Endothelial cell of umbilical vein (primary cell): ENCODE data around the gene SELENOO. TPM values are rescaled to one million over a fixed set of nuclear protein-coding genes. Genes with fewer than 3 reads are reported as not detected.

Experiments
- BruUV-seq: library from RNA; stranded (reverse); fragments of 400-500 nt; replicated peaks from 2 replicates; lab custom pipeline; 2021; lab: Mats Ljungman, UMichigan
- CTCF ChIA-PET: fragments of 300-600, 350-600 bp; sonication (Branson Sonifier 250); formaldehyde crosslinking; loops from one replicate; lab custom pipeline; 2021; ENCODE audit warnings: antibody characterized with exemption, inconsistent platforms; lab: Charles Lee
- POLR2A ChIA-PET: fragments of 300-600, 350-600 bp; sonication (Branson Sonifier 250); formaldehyde crosslinking; loops from one replicate; lab custom pipeline; 2021; ENCODE audit warnings: antibody characterized with exemption, inconsistent platforms; lab: Charles Lee
- DNase-seq: peaks from one replicate; pipeline ENCODE4 v3.0.0-alpha.2; 2011; ENCODE audit warnings: low read depth, low spot score
- FAIRE-seq: peaks from 2 replicates; lab custom pipeline; 2011; peaks lifted over from hg19 to GRCh38; lab: Jason Lieb, UNC
- H2AFZ ChIP-seq: 2 replicates; pipeline ENCODE4 v1.6.0; 2012; ENCODE audit warnings: low read depth, low read length, control low read depth, inconsistent platforms
- H3K27ac ChIP-seq: 2 replicates; pipeline ENCODE4 v1.5.1; 2011; ENCODE audit warnings: low read depth, mild to moderate bottlenecking, control low read depth, low read length, moderate library complexity; ENCODE audit not compliant: insufficient read depth
- H3K27me3 ChIP-seq, 2 experiments: 2 replicates each; pipeline versions ENCODE4 v1.6.0 to v1.6.1; 2011; ENCODE audit warnings: low read length in 2 of 2, mixed read lengths in 1 of 2; ENCODE audit not compliant: control insufficient read depth in 2 of 2, insufficient read depth in 2 of 2
- H3K36me3 ChIP-seq, 2 experiments: 2 replicates in 1 of 2; 3 replicates in 1 of 2; pipeline ENCODE4 v1.5.1; 2011; ENCODE audit warnings: low read length in 2 of 2, mild to moderate bottlenecking in 1 of 2, moderate library complexity in 1 of 2; ENCODE audit not compliant: control insufficient read depth in 2 of 2, insufficient read depth in 2 of 2; ENCODE audit errors: extremely low read depth in 1 of 2
- H3K4me1 ChIP-seq: 3 replicates; pipeline ENCODE4 v1.5.1; 2011; ENCODE audit warnings: mild to moderate bottlenecking, low read length; ENCODE audit not compliant: control insufficient read depth, insufficient read depth; ENCODE audit errors: extremely low read depth
- H3K4me2 ChIP-seq: 2 replicates; pipeline ENCODE4 v1.6.1; 2011; ENCODE audit warnings: low read length, control low read depth, mixed read lengths; ENCODE audit not compliant: insufficient read depth
- H3K4me3 ChIP-seq, 3 experiments: fragments of 200-600 bp in 1 of 3; sonication (generic), shearing (Covaris generic) in 1 of 3; replicated peaks in 1 of 3; 2 replicates each; pipeline ENCODE4 v1.5.1; 2011 to 2016; ENCODE audit warnings: control low read depth in 3 of 3, low read length in 3 of 3, mild to moderate bottlenecking in 2 of 3, inconsistent platforms in 1 of 3, low read depth in 1 of 3, moderate library complexity in 1 of 3; ENCODE audit not compliant: insufficient read depth in 1 of 3
- H3K79me2 ChIP-seq: 2 replicates; pipeline ENCODE4 v1.6.0; 2012; ENCODE audit warnings: low read length, inconsistent platforms; ENCODE audit not compliant: control insufficient read depth, insufficient read depth
- H3K9ac ChIP-seq: replicated peaks from 2 replicates; pipeline ENCODE3; 2011; ENCODE audit warnings: low read length, control low read depth; ENCODE audit not compliant: insufficient read depth; ENCODE audit errors: extremely low read depth
- H3K9me1 ChIP-seq: replicated peaks from 3 replicates; pipeline ENCODE4 v1.6.0; 2011; ENCODE audit warnings: mild to moderate bottlenecking, low read length; ENCODE audit not compliant: control insufficient read depth, insufficient read depth; ENCODE audit errors: extremely low read depth
- H3K9me3 ChIP-seq: replicated peaks from 2 replicates; pipeline ENCODE4 v1.5.1; 2012; ENCODE audit warnings: low read length, inconsistent platforms; ENCODE audit not compliant: control insufficient read depth, insufficient read depth
- H4K20me1 ChIP-seq: replicated peaks from 2 replicates; pipeline ENCODE3; 2011; ENCODE audit warnings: mild to moderate bottlenecking, low read length; ENCODE audit not compliant: control insufficient read depth, insufficient read depth; ENCODE audit errors: extremely low read depth
- CTCF ChIP-seq, 2 donors: IDR thresholded peaks; 1 replicate in 1 of 2; 2 replicates in 1 of 2; pipeline ENCODE4 v1.5.1; 2011; ENCODE audit warnings: low read length in 2 of 2, mild to moderate bottlenecking in 2 of 2, moderate library complexity in 2 of 2, control low read depth in 1 of 2, inconsistent platforms in 1 of 2, low read depth in 1 of 2; ENCODE audit not compliant: insufficient read depth in 1 of 2; ENCODE audit errors: extremely low read depth in 1 of 2
- EZH2 ChIP-seq: IDR thresholded peaks from 2 replicates; pipeline ENCODE4 v1.6.1; 2012; ENCODE audit warnings: borderline replicate concordance, low read depth, mild to moderate bottlenecking, moderate library complexity, low read length, inconsistent platforms; ENCODE audit not compliant: severe bottlenecking
- FOS ChIP-seq: IDR thresholded peaks from 2 replicates; pipeline ENCODE4 v1.6.1; 2011; ENCODE audit warnings: mild to moderate bottlenecking, low read length, moderate library complexity, borderline replicate concordance; ENCODE audit not compliant: insufficient read depth
- GATA2 ChIP-seq: IDR thresholded peaks from 2 replicates; pipeline ENCODE4 v1.7.0; 2011; ENCODE audit warnings: low read depth, mild to moderate bottlenecking, moderate library complexity, mixed read lengths, low read length; ENCODE audit not compliant: insufficient read length, insufficient read depth
- JUN ChIP-seq: IDR thresholded peaks from 2 replicates; pipeline ENCODE4 v1.6.1; 2011; ENCODE audit warnings: borderline replicate concordance, low read depth; ENCODE audit not compliant: insufficient read length, insufficient read depth
- MAX ChIP-seq: IDR thresholded peaks from 2 replicates; pipeline ENCODE4 v1.6.1; 2011; ENCODE audit not compliant: insufficient read depth, insufficient read length
- MYC ChIP-seq: IDR thresholded peaks from one replicate; pipeline ENCODE4 v1.6.1; 2011; ENCODE audit warnings: mild to moderate bottlenecking, low read depth, low read length
- dilution Hi-C: fragments of 300-500 bp; cut with MboI; formaldehyde crosslinking; loops from one replicate; pipeline ENCODE4 v1.15.0; 2019; ENCODE audit warnings: low sequenced_read_pairs; ENCODE audit not compliant: extremely low pct_ligation_motif_present
- intact Hi-C: fragments of 100-400 bp; cut with micrococcal nuclease; formaldehyde crosslinking; loops from one replicate; pipeline ENCODE4 v1.10.0; 2022
- polyA plus RNA-seq, 4 experiments: library from polyadenylated mRNA; depleted of rRNA in 3 of 4; stranded (reverse) in 3 of 4; unstranded in 1 of 4; fragments of >200 nt; gene quantifications; 2 replicates each; pipeline versions ENCODE4 v1.2.1 to v1.2.3, GENCODE V29; 2011 to 2012; ENCODE audit warnings: missing spikeins in 1 of 4
- total RNA-seq: library from RNA; stranded (reverse); gene quantifications from 2 replicates; pipeline ENCODE4 v1.2.3, GENCODE V29; 2021

The SELENOO gene
- total and polyA plus RNA-seq, 2 donors (not counting 3 experiments of a cell fraction or from before 2014, with no cell fraction given): 24.1 to 37.5 TPM

- Histone ChIP-seq H3K79me2 (peaks cover 71% of the 10 kb centered on the region), H3K4me2 (peak overlapping the region; percentile 64), H3K27me3 (no peaks in the 10 kb centered on the region), H3K4me3 (no peak overlapping the region), H2AFZ (no peak overlapping the region), H3K36me3 (peaks cover 5 to 8% of the 10 kb centered on the region in 2 experiments), H3K9ac (no peak overlapping the region), H3K9me1 (no peaks in the 10 kb centered on the region), H3K4me1 (peaks cover 33% of the 10 kb centered on the region), H3K9me3 (no peaks in the 10 kb centered on the region), H4K20me1 (no peaks in the 10 kb centered on the region), H3K27ac (peak overlapping the region; percentile 19)
- DNase-seq: no peak
- TF ChIP-seq CTCF (IDR thresholded peaks at IDR 0.05; ENCODE audit: extremely low read depth in 1 of 2, insufficient read depth in 1 of 2, low read depth in 1 of 2, low read length in 2 of 2) (no peak), MAX (no peak), MYC (no peak), EZH2 (no peak), FOS (no peak), GATA2 (no peak), JUN (no peak)
- dilution Hi-C loops (no loop called here), intact Hi-C loops (loop anchor here (5.0 kb wide), 1 partner anchor 78 kb away; no protein-coding TSS in a partner anchor)
- no TSS peak for BruUV-seq
- POLR2A ChIA-PET: no interaction called here
- CTCF ChIA-PET: interaction anchor here (1.0 to 2.2 kb wide), 3 partner anchors 41 to 422 kb away, joined by 3 to 19 read pairs (median 3); no protein-coding TSS in a partner anchor
- no peak for FAIRE-seq
These were observed 11.0 kb upstream of the SELENOO start for GRCh38 chr22:50189849-50190181.
